HepG2 (cell line): ENCODE measurements around the gene CLASP1. TPM values are rescaled to one million over a fixed set of nuclear protein-coding genes. Genes with fewer than 3 reads are reported as not detected.

Experiments used
- ATAC-seq: fragments of 200-7000 bp; cut with Tn5 transposase; 3 replicates; pipeline ENCODE4 v1.9.1; 2020; ENCODE audit warnings: mild to moderate bottlenecking, moderate library complexity
- BruUV-seq: library from RNA; stranded (reverse); fragments of 400-500 nt; replicated peaks from 2 replicates; lab custom pipeline; 2021; lab: Mats Ljungman, UMichigan
- CTCF ChIA-PET: fragments of 300-600 bp; formaldehyde crosslinking; extraction: SDS; loops from one replicate; lab custom pipeline; 2021; ENCODE audit warnings: low total read pairs, inconsistent platforms, low intra/inter-chr PET ratio; lab: Yijun Ruan, JAX
- POLR2A ChIA-PET: fragments of 350-600 bp; sonication (Branson Sonifier 250); formaldehyde crosslinking; loops from one replicate; lab custom pipeline; 2020; ENCODE audit warnings: antibody characterized with exemption, inconsistent platforms; lab: Yijun Ruan, JAX
- DNase-seq: peaks from one replicate; pipeline ENCODE4 v3.0.0-alpha.2; 2015; ENCODE audit warnings: low spot score
- FAIRE-seq: peaks from 3 replicates; lab custom pipeline; 2011; peaks lifted over from hg19 to GRCh38; lab: Jason Lieb, UNC
- H2AFZ ChIP-seq: one replicate; pipeline ENCODE4 v1.6.1; 2011; ENCODE audit warnings: low read length, inconsistent platforms
- H3K27ac ChIP-seq: fragments of 300-600 bp; 3 replicates; pipeline ENCODE4 v1.8.0; 2011; ENCODE audit warnings: mixed run types, mild to moderate bottlenecking, mixed read lengths, low read length, inconsistent platforms; ENCODE audit not compliant: insufficient read depth; ENCODE audit errors: extremely low read length
- H3K27me3 ChIP-seq, 2 experiments: fragments of 200-600 bp in 1 of 2; 2 replicates in 1 of 2; 3 replicates in 1 of 2; pipeline versions ENCODE4 v1.6.0 to v1.8.0; 2011; ENCODE audit warnings: low read length in 2 of 2, mild to moderate bottlenecking in 2 of 2, moderate library complexity in 2 of 2, inconsistent platforms in 1 of 2; ENCODE audit not compliant: insufficient read depth in 2 of 2, control insufficient read depth in 1 of 2
- H3K36me3 ChIP-seq, 2 experiments: fragments of 200-600 bp in 1 of 2; replicated peaks in 1 of 2; 2 replicates in 1 of 2; 3 replicates in 1 of 2; pipeline versions ENCODE4 v1.5.1 to v1.8.0; 2011; ENCODE audit warnings: low read length in 2 of 2, inconsistent platforms in 1 of 2; ENCODE audit not compliant: insufficient read depth in 2 of 2, control insufficient read depth in 1 of 2
- H3K4me1 ChIP-seq: 2 replicates; pipeline ENCODE4 v1.5.1; 2012; ENCODE audit warnings: low read length, inconsistent platforms; ENCODE audit not compliant: insufficient read depth
- H3K4me2 ChIP-seq: 2 replicates; pipeline ENCODE4 v1.6.0; 2011; ENCODE audit warnings: low read depth, low read length, inconsistent platforms
- H3K4me3 ChIP-seq, 3 experiments: fragments of 200-600 bp in 1 of 3; sonication (generic), shearing (Covaris generic) in 1 of 3; replicated peaks in 1 of 3; 2 replicates each; pipeline ENCODE4 v1.5.1; 2011 to 2016; ENCODE audit warnings: low read length in 3 of 3, inconsistent platforms in 2 of 3, low read depth in 2 of 3, mild to moderate bottlenecking in 2 of 3, control low read depth in 1 of 3, mixed read lengths in 1 of 3; ENCODE audit not compliant: insufficient read depth in 1 of 3
- H3K79me2 ChIP-seq: one replicate; pipeline ENCODE4 v1.6.1; 2011; ENCODE audit warnings: low read length, inconsistent platforms; ENCODE audit not compliant: insufficient read depth
- H3K9ac ChIP-seq: 2 replicates; pipeline ENCODE4 v1.6.0; 2011; ENCODE audit warnings: mild to moderate bottlenecking, low read depth, low read length, inconsistent platforms; ENCODE audit not compliant: insufficient read depth
- H3K9me3 ChIP-seq: 2 replicates; pipeline ENCODE4 v1.5.1; 2012; ENCODE audit warnings: mild to moderate bottlenecking, low read length
- H4K20me1 ChIP-seq: 2 replicates; pipeline ENCODE4 v1.6.0; 2011; ENCODE audit warnings: inconsistent platforms, mild to moderate bottlenecking, low read length, moderate library complexity; ENCODE audit not compliant: insufficient read depth
- ATF1 ChIP-seq: IDR thresholded peaks from 2 replicates; pipeline ENCODE4 v1.6.1; 2016; ENCODE audit warnings: mild to moderate bottlenecking, control low read depth
- CCDC6 ChIP-seq: sonication (generic); formaldehyde crosslinking; IDR thresholded peaks from 2 replicates; pipeline ENCODE4 v1.8.1; 2022; ENCODE audit warnings: mild to moderate bottlenecking, missing genetic modification reagents, moderate library complexity
- GLI4 ChIP-seq: sonication (generic); formaldehyde crosslinking; IDR thresholded peaks from 2 replicates; pipeline ENCODE4 v1.5.1; 2020; ENCODE audit warnings: missing genetic modification reagents, mild to moderate bottlenecking, moderate library complexity, borderline replicate concordance
- KLF11 ChIP-seq: IDR thresholded peaks from 2 replicates; pipeline ENCODE4 v1.6.1; 2016; ENCODE audit warnings: missing compliant biosample characterization
- RNF2 ChIP-seq: fragments of 450-650 bp; conservative IDR thresholded peaks from 2 replicates; pipeline ENCODE4 v1.6.1; 2016; ENCODE audit warnings: low read depth
- SNRNP70 ChIP-seq: fragments of 200-400 bp; formaldehyde crosslinking; IDR thresholded peaks from 2 replicates; pipeline ENCODE4 v1.6.1; 2017; ENCODE audit warnings: mild to moderate bottlenecking, low read depth, low read length, moderate library complexity
- ZNF224 ChIP-seq: sonication (generic); formaldehyde crosslinking; IDR thresholded peaks from 2 replicates; pipeline ENCODE4 v1.5.0; 2020; ENCODE audit warnings: mild to moderate bottlenecking, missing genetic modification reagents
- ZNF552 ChIP-seq: sonication (generic); formaldehyde crosslinking; IDR thresholded peaks from 2 replicates; pipeline ENCODE4 v1.9.0; 2022; ENCODE audit warnings: missing genetic modification reagents, mild to moderate bottlenecking, borderline replicate concordance
- ZNF614 ChIP-seq: IDR thresholded peaks from 2 replicates; pipeline ENCODE4 v1.6.1; 2018; ENCODE audit warnings: missing biosample characterization, missing genetic modification reagents, inconsistent platforms, borderline replicate concordance
- ZNF761 ChIP-seq: sonication (generic); formaldehyde crosslinking; conservative IDR thresholded peaks from 2 replicates; pipeline ENCODE4 v1.4.0; 2020; ENCODE audit warnings: mild to moderate bottlenecking, missing genetic modification reagents
- ZNF878 ChIP-seq: sonication (generic); formaldehyde crosslinking; IDR thresholded peaks from 2 replicates; pipeline ENCODE4 v1.8.1; 2023; ENCODE audit warnings: mild to moderate bottlenecking, missing genetic modification reagents, moderate library complexity
- WGBS: methylation state at CpG from one replicate; pipeline ENCODE4 v1.1.6; 2017; ENCODE audit warnings: low lambda C conversion rate; 5-methylcytosine and 5-hydroxymethylcytosine counted together
- in situ Hi-C: cut with HindIII; loops from 2 replicates; pipeline ENCODE4 v1.10.0; 2017; ENCODE audit warnings: low pct_unique_long_range_greater_than_20kb; ENCODE audit not compliant: extremely low pct_ligation_motif_present
- intact Hi-C: fragments of 100-400 bp; cut with micrococcal nuclease; formaldehyde crosslinking; loops from one replicate; pipeline ENCODE4 v1.10.0; 2022; ENCODE audit not compliant: unreplicated experiment
- polyA plus RNA-seq, 8 experiments: library from polyadenylated mRNA; depleted of rRNA in 3 of 8; stranded (reverse) in 7 of 8; unstranded in 1 of 8; fragments of >200 nt; fragmentation: Illumina TruSeq in 4 of 8; extraction: Trizol in 4 of 8; gene quantifications; 2 replicates each; pipeline versions ENCODE4 v1.2.1 to v1.2.3, GENCODE V29; 2011 to 2016; ENCODE audit warnings: low read depth in 4 of 8, missing spikeins in 1 of 8, mixed read lengths in 1 of 8; ENCODE audit not compliant: insufficient read depth in 1 of 8
- total RNA-seq, 5 experiments: library from RNA; depleted of rRNA; stranded (reverse); fragments of >200 nt; fragmentation: Illumina TruSeq; extraction: Trizol; gene quantifications; 2 replicates each; pipeline ENCODE4 v1.2.3, GENCODE V29; 2016; ENCODE audit warnings: low read depth in 1 of 5
- TF ChIP-seq, protein P1 (sequence below): sonication (generic); formaldehyde crosslinking; IDR thresholded peaks from 2 replicates; pipeline ENCODE4 v1.4.0; 2020; ENCODE audit warnings: missing genetic modification reagents
- TF ChIP-seq, protein P2 (sequence below): sonication (generic); formaldehyde crosslinking; IDR thresholded peaks from 2 replicates; pipeline ENCODE4 v1.5.0; 2020; ENCODE audit warnings: mild to moderate bottlenecking, missing genetic modification reagents, moderate library complexity
- TF ChIP-seq, protein P3 (sequence below): sonication (generic); formaldehyde crosslinking; IDR thresholded peaks from 2 replicates; pipeline ENCODE4 v1.5.1; 2020; ENCODE audit warnings: missing genetic modification reagents, mild to moderate bottlenecking, borderline replicate concordance
- TF ChIP-seq, protein P4 (sequence below): sonication (generic); formaldehyde crosslinking; IDR thresholded peaks from 2 replicates; pipeline ENCODE4 v1.5.0; 2020; ENCODE audit warnings: mild to moderate bottlenecking, missing genetic modification reagents

CLASP1 gene
- total and polyA plus RNA-seq, 2 of the 13 experiments (the other 11 are each of a cell fraction or from before 2014, with no cell fraction given), result 11.7 to 47.9 TPM

DNA sequence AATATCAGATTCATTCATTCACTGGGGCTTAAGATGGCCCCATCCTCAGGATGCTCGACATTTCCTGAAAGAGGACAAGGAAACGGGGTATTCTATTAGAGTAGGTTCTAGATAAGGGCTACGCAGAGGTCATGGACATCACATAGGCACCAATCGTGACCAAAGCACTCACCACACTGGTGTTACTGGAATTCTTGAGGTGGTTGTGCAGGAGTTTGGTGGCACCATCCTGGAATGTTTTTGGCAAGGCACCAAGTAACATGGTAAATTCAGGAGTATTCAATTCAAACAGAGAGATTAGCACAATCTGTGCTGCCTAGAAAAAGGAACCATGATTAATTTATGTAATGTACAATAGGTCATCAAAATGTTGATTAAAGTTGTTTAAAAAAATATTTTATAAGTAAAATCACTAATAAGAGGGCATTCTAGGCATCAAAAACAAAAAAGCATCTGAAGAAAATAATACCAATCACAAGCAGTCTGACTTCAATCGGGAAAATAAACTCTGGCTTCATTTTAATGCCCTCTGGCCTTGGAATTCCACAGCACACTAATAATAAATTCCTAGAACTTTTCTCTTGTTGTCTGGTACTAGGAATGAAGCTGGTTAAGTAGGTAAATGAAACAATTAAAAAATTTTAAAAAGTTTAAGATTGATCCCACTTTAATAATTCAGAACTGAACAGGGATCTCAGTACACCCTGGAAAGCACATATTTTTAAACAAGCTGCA is 261.5 kb downstream of the CLASP1 start (continued):
- TF ChIP-seq, protein P1, sequence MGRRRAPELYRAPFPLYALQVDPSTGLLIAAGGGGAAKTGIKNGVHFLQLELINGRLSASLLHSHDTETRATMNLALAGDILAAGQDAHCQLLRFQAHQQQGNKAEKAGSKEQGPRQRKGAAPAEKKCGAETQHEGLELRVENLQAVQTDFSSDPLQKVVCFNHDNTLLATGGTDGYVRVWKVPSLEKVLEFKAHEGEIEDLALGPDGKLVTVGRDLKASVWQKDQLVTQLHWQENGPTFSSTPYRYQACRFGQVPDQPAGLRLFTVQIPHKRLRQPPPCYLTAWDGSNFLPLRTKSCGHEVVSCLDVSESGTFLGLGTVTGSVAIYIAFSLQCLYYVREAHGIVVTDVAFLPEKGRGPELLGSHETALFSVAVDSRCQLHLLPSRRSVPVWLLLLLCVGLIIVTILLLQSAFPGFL (CRISPR knock-in tag), result no peak
- TF ChIP-seq, protein P2, sequence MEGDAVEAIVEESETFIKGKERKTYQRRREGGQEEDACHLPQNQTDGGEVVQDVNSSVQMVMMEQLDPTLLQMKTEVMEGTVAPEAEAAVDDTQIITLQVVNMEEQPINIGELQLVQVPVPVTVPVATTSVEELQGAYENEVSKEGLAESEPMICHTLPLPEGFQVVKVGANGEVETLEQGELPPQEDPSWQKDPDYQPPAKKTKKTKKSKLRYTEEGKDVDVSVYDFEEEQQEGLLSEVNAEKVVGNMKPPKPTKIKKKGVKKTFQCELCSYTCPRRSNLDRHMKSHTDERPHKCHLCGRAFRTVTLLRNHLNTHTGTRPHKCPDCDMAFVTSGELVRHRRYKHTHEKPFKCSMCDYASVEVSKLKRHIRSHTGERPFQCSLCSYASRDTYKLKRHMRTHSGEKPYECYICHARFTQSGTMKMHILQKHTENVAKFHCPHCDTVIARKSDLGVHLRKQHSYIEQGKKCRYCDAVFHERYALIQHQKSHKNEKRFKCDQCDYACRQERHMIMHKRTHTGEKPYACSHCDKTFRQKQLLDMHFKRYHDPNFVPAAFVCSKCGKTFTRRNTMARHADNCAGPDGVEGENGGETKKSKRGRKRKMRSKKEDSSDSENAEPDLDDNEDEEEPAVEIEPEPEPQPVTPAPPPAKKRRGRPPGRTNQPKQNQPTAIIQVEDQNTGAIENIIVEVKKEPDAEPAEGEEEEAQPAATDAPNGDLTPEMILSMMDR (CRISPR knock-in tag), result no peak
- no peak for TF ChIP-seq KLF11 (CRISPR knock-in tag)
- TF ChIP-seq ZNF761 (CRISPR knock-in tag), result no peak
- no peak for TF ChIP-seq CCDC6 (CRISPR knock-in tag)

DNA sequence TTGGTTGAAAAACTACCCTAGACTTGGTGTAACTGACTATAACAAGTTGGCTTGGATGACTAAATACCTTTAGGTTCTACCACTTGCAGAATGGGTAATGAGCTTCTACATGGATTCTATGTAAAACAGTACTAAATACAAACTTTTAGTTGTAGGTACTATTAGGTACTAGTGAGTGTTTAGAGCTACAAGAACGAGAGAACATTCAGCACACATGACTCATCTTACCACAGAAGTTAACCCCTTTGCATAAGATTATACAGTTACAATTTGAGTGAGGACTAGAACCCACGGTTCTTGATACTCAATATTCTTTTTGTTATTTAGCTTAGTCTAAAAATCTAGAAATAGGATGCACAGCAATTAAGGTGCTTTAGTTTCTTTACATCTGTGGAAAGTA is 262.6 kb downstream of the CLASP1 start:
- no peak overlapping the region for H3K27ac ChIP-seq
- no peak for TF ChIP-seq RNF2
- TF ChIP-seq SNRNP70, result no peak
- TF ChIP-seq ZNF614 (CRISPR knock-in tag), result no peak
- no peak for TF ChIP-seq ZNF224 (CRISPR knock-in tag)
- no peak for TF ChIP-seq ATF1 (CRISPR knock-in tag)
- TF ChIP-seq ZNF878 (CRISPR knock-in tag), result no peak
- no peak for TF ChIP-seq GLI4 (CRISPR knock-in tag)
- TF ChIP-seq, protein P3, sequence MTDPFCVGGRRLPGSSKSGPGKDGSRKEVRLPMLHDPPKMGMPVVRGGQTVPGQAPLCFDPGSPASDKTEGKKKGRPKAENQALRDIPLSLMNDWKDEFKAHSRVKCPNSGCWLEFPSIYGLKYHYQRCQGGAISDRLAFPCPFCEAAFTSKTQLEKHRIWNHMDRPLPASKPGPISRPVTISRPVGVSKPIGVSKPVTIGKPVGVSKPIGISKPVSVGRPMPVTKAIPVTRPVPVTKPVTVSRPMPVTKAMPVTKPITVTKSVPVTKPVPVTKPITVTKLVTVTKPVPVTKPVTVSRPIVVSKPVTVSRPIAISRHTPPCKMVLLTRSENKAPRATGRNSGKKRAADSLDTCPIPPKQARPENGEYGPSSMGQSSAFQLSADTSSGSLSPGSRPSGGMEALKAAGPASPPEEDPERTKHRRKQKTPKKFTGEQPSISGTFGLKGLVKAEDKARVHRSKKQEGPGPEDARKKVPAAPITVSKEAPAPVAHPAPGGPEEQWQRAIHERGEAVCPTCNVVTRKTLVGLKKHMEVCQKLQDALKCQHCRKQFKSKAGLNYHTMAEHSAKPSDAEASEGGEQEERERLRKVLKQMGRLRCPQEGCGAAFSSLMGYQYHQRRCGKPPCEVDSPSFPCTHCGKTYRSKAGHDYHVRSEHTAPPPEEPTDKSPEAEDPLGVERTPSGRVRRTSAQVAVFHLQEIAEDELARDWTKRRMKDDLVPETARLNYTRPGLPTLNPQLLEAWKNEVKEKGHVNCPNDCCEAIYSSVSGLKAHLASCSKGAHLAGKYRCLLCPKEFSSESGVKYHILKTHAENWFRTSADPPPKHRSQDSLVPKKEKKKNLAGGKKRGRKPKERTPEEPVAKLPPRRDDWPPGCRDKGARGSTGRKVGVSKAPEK, result no peak
- TF ChIP-seq, protein P4, sequence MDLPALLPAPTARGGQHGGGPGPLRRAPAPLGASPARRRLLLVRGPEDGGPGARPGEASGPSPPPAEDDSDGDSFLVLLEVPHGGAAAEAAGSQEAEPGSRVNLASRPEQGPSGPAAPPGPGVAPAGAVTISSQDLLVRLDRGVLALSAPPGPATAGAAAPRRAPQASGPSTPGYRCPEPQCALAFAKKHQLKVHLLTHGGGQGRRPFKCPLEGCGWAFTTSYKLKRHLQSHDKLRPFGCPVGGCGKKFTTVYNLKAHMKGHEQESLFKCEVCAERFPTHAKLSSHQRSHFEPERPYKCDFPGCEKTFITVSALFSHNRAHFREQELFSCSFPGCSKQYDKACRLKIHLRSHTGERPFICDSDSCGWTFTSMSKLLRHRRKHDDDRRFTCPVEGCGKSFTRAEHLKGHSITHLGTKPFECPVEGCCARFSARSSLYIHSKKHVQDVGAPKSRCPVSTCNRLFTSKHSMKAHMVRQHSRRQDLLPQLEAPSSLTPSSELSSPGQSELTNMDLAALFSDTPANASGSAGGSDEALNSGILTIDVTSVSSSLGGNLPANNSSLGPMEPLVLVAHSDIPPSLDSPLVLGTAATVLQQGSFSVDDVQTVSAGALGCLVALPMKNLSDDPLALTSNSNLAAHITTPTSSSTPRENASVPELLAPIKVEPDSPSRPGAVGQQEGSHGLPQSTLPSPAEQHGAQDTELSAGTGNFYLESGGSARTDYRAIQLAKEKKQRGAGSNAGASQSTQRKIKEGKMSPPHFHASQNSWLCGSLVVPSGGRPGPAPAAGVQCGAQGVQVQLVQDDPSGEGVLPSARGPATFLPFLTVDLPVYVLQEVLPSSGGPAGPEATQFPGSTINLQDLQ (CRISPR knock-in tag), result no peak
- no peak for TF ChIP-seq ZNF552 (CRISPR knock-in tag)

More for the DNA sequence above, 262.6 kb downstream of the CLASP1 start:
- Histone ChIP-seq H3K27me3 (no peaks in the 10 kb centered on the region), H3K4me2 (no peak overlapping the region), H4K20me1 (no peaks in the 10 kb centered on the region), H3K4me3 (no peak overlapping the region), H3K9ac (no peak overlapping the region), H3K79me2 (no peaks in the 10 kb centered on the region), H3K9me3 (no peaks in the 10 kb centered on the region), H2AFZ (no peak overlapping the region), H3K36me3 (peaks cover 26 to 65% of the 10 kb centered on the region in 2 experiments), H3K4me1 (no peaks in the 10 kb centered on the region)
- 88% methylated on average over 2 of the region's 2 CpGs for WGBS
- peak; percentile 42 for FAIRE-seq
- intact Hi-C loops (no loop called here), in situ Hi-C loops (no loop called here)
- POLR2A ChIA-PET, result no interaction called here
- no peak for DNase-seq
- ATAC-seq, result no peak
- CTCF ChIA-PET, result no interaction called here
- no TSS peak for BruUV-seq
